ENCODE measurements around the gene KDM7A.

DNA sequence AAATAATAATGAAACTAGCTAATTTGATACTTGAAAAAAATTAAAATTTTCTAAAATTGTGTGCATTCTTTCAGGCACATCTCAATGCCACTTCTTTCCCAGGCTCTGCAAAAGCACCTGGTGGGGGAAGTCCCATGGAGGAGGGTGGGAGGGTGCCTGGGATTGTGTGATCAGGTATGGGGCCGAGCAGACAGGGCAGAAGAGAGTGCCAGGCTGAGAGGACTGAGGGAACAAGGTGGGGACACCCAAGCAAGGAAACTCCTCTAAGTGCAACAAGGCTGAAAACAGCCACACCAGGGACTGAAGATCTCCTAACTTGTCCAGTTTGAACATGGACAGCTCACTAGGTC lies 127.8 kb downstream of the KDM7A start:
- TF ChIP-seq KDM5A (IDR thresholded peaks at IDR 0.05): no peak
- TF ChIP-seq, protein P1, sequence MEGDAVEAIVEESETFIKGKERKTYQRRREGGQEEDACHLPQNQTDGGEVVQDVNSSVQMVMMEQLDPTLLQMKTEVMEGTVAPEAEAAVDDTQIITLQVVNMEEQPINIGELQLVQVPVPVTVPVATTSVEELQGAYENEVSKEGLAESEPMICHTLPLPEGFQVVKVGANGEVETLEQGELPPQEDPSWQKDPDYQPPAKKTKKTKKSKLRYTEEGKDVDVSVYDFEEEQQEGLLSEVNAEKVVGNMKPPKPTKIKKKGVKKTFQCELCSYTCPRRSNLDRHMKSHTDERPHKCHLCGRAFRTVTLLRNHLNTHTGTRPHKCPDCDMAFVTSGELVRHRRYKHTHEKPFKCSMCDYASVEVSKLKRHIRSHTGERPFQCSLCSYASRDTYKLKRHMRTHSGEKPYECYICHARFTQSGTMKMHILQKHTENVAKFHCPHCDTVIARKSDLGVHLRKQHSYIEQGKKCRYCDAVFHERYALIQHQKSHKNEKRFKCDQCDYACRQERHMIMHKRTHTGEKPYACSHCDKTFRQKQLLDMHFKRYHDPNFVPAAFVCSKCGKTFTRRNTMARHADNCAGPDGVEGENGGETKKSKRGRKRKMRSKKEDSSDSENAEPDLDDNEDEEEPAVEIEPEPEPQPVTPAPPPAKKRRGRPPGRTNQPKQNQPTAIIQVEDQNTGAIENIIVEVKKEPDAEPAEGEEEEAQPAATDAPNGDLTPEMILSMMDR (IDR thresholded peaks at IDR 0.05): no peak
- TF ChIP-seq RFX5 (IDR thresholded peaks at IDR 0.05): no peak
- TF ChIP-seq, protein P2, sequence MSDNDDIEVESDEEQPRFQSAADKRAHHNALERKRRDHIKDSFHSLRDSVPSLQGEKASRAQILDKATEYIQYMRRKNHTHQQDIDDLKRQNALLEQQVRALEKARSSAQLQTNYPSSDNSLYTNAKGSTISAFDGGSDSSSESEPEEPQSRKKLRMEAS (IDR thresholded peaks at IDR 0.05): no peak
- TF ChIP-seq, protein P3, sequence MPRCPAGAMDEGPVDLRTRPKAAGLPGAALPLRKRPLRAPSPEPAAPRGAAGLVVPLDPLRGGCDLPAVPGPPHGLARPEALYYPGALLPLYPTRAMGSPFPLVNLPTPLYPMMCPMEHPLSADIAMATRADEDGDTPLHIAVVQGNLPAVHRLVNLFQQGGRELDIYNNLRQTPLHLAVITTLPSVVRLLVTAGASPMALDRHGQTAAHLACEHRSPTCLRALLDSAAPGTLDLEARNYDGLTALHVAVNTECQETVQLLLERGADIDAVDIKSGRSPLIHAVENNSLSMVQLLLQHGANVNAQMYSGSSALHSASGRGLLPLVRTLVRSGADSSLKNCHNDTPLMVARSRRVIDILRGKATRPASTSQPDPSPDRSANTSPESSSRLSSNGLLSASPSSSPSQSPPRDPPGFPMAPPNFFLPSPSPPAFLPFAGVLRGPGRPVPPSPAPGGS (IDR thresholded peaks at IDR 0.05): no peak
- TF ChIP-seq ESRRA (IDR thresholded peaks at IDR 0.05; ENCODE audit: borderline replicate concordance, low read length): no peak
- TF ChIP-seq MAZ (IDR thresholded peaks at IDR 0.05; ENCODE audit: borderline replicate concordance, low read depth, low read length): no peak
- TF ChIP-seq HDAC2 (IDR thresholded peaks at IDR 0.05): no peak

Measured in A549 (cell line).